RWPE2 (cell line): ENCODE results near the gene GM2A.
A peak's percentile ranks its signal among the peaks of the same experiment; 100 is the strongest.

Experiments used
- ATAC-seq: fragments of 200-7000 bp; cut with Tn5 transposase; 3 replicates; pipeline ENCODE4 v1.9.1; 2021; ENCODE audit warnings: low read depth
- DNase-seq: peaks from one replicate; pipeline ENCODE4 v3.0.0-alpha.2; 2020; ENCODE audit warnings: low spot score
- H3K27ac ChIP-seq: fragments of 450-650 bp; 2 replicates; pipeline ENCODE4 v1.5.1; 2017; ENCODE audit warnings: mild to moderate bottlenecking; ENCODE audit not compliant: poor library complexity, severe bottlenecking
- H3K27me3 ChIP-seq: fragments of 250-450 bp; sonication (Bioruptor Pico); 2 replicates; pipeline ENCODE4 v1.5.1; 2021; ENCODE audit warnings: mild to moderate bottlenecking, moderate library complexity; ENCODE audit not compliant: insufficient read depth, poor library complexity, severe bottlenecking
- H3K36me3 ChIP-seq: fragments of 250-450 bp; sonication (Bioruptor Pico); 2 replicates; pipeline ENCODE4 v1.5.1; 2020; ENCODE audit warnings: low read depth, mild to moderate bottlenecking, moderate library complexity
- H3K4me1 ChIP-seq: fragments of 250-450 bp; sonication (Bioruptor Pico); 2 replicates; pipeline ENCODE4 v1.5.1; 2021; ENCODE audit warnings: mild to moderate bottlenecking, moderate library complexity; ENCODE audit not compliant: insufficient read depth, poor library complexity, severe bottlenecking
- H3K4me3 ChIP-seq: fragments of 250-450 bp; sonication (Bioruptor Pico); 2 replicates; pipeline ENCODE4 v1.5.1; 2021; ENCODE audit warnings: mild to moderate bottlenecking, moderate library complexity; ENCODE audit not compliant: severe bottlenecking
- H3K9me3 ChIP-seq: fragments of 250-450 bp; sonication (Bioruptor Pico); 2 replicates; pipeline ENCODE4 v1.5.1; 2021; ENCODE audit warnings: mild to moderate bottlenecking, moderate library complexity; ENCODE audit not compliant: severe bottlenecking
- TF ChIP-seq, protein P1 (sequence below): fragments of 450-650 bp; IDR thresholded peaks from one replicate; pipeline ENCODE4 v1.5.1; 2017; ENCODE audit warnings: mild to moderate bottlenecking, moderate library complexity; ENCODE audit not compliant: poor library complexity, severe bottlenecking

Gene GM2A

DNA sequence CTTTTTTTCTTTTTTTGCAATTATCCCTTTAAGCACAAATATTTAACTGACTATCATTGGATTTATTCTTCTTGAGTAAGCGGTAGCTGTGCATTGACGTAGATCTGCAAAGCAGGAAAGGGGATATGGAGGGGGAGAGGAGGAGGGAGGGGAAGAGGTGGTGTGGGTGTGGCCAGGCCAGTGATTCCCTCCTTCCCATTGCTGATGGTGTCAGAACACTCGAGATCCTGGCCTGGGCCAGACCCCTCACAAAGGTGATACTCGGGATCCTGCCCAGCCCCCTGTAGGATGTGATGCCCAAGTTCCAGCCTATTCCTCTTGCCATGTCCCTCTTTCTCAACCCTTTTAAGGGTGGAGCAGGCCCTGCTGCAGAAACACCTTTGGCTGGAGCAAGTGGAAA is 40.6 kb downstream of the GM2A start:
- Histone ChIP-seq H3K4me3 (no peak overlapping the region), H3K27ac (no peak overlapping the region), H3K9me3 (no peaks in the 10 kb centered on the region), H3K27me3 (no peaks in the 10 kb centered on the region), H3K36me3 (no peaks in the 10 kb centered on the region), H3K4me1 (peaks cover 6% of the 10 kb centered on the region)
- no peak for DNase-seq
- TF ChIP-seq, protein P1, sequence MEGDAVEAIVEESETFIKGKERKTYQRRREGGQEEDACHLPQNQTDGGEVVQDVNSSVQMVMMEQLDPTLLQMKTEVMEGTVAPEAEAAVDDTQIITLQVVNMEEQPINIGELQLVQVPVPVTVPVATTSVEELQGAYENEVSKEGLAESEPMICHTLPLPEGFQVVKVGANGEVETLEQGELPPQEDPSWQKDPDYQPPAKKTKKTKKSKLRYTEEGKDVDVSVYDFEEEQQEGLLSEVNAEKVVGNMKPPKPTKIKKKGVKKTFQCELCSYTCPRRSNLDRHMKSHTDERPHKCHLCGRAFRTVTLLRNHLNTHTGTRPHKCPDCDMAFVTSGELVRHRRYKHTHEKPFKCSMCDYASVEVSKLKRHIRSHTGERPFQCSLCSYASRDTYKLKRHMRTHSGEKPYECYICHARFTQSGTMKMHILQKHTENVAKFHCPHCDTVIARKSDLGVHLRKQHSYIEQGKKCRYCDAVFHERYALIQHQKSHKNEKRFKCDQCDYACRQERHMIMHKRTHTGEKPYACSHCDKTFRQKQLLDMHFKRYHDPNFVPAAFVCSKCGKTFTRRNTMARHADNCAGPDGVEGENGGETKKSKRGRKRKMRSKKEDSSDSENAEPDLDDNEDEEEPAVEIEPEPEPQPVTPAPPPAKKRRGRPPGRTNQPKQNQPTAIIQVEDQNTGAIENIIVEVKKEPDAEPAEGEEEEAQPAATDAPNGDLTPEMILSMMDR, result no peak
- ATAC-seq, result no peak

DNA sequence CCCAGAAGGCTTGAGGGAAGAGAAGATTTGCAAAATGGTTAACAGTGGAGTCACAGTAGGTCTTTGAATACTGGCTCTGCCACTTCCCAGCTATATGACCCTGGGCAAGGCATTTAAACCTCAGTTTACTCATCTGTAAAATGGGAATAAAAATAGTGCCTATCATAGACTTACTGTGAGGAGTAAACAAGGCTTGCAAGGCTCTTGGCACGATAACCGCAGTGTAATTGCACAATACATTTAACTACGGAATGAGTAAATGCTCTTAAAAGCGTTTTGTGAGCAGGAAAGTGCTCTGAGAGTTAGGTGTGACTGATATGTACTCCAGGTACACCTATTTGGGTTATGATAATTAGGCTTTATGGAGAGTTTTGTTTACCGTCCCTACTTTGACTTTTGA is 42.2 kb downstream of the GM2A start:
- Histone ChIP-seq H3K4me1 (peaks cover 6% of the 10 kb centered on the region), H3K4me3 (no peak overlapping the region), H3K9me3 (no peaks in the 10 kb centered on the region), H3K36me3 (no peaks in the 10 kb centered on the region), H3K27me3 (no peaks in the 10 kb centered on the region), H3K27ac (no peak overlapping the region)
- no peak for DNase-seq
- TF ChIP-seq, protein P1, result no peak
- no peak for ATAC-seq

DNA sequence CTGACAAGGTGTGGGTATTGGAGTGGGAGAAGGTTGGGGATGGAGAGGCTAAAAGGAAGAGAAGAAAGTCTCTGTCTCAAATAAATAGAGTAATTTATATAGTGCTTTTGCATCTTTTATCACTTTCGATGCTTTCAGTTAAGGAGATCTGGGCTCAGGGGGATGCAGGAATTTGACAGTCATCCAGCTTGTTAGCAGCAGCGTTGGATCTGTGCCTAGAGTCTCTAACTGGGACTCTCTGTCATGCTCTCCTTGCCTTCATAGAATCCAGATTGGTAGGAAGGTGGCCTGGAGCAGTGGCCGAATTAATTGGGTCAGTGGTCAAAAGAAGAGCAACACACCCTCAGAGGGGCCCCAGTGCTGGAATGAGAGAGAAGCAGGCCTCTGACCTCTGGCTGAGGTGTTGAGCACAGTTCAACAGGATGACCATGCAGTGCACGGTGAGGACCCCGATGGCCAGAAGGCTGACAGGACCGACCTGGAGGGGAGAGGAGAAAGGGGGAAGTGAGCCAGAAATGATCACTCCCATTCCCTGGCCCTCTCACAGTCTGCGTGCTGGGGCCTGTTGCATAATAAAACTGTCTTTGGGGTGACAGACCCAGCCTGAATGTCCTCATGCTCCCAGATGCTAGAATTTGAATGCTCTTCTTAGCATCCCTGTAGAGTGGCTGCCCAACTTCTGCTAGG is 42.9 kb downstream of the GM2A start:
- Histone ChIP-seq H3K9me3 (no peaks in the 10 kb centered on the region), H3K27ac (no peak overlapping the region), H3K27me3 (no peaks in the 10 kb centered on the region), H3K4me1 (peaks cover 6% of the 10 kb centered on the region), H3K4me3 (no peak overlapping the region), H3K36me3 (no peaks in the 10 kb centered on the region)
- TF ChIP-seq, protein P1, result no peak
- DNase-seq (no peak), ATAC-seq (no peak; the same call in 2 of the 3 replicates)

DNA sequence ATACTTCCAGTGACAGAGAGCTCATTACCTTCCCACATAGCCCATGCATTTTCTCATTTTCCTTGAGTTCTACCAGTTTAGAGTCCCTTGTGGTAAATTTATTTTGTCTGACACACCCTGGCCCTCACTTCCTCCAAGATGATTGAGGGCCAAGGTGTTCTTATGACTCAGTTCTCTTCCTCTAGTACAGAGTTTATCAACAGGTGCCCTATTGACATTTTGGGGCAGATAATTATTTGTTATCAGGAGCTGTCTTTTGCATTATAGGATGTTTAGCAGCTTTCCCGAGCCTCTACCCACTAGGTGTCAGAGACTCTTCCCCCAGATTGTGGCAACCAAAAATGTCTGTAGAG is 43.5 kb downstream of the GM2A start:
- Histone ChIP-seq H3K27ac (no peak overlapping the region), H3K4me3 (no peak overlapping the region), H3K27me3 (no peaks in the 10 kb centered on the region), H3K4me1 (peaks cover 6% of the 10 kb centered on the region), H3K9me3 (no peaks in the 10 kb centered on the region), H3K36me3 (no peaks in the 10 kb centered on the region)
- no peak for ATAC-seq
- TF ChIP-seq, protein P1, result no peak
- no peak for DNase-seq

DNA sequence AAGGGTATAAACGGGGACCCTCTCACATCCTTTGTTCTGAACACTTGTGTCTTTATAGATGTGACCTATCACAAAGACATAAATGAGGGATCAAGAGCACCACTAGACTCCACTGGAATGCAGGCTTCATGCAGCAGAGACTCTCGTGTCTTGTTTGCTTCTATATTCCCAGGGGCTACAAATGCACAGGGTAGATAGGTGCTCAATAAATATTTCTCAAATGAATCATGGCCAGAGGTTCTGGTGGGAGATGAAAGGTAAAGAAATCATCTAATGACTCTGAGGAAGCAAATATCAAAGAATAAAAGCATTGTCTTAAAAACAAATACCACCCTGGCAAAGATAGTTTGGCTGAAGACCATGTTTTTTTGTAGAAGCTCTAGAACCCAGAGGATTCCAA is 44.0 kb downstream of the GM2A start:
- H3K4me1 ChIP-seq, result peaks cover 7% of the 10 kb centered on the region
- DNase-seq (no peak), ATAC-seq (peak; percentile 56; the same call in 2 of the 3 replicates)
- no peaks in the 10 kb centered on the region for H3K27me3 ChIP-seq
- H3K4me3 ChIP-seq, result no peak overlapping the region
- H3K27ac ChIP-seq, result no peak overlapping the region
- TF ChIP-seq, protein P1, result no peak
- no peaks in the 10 kb centered on the region for H3K9me3 ChIP-seq
- H3K36me3 ChIP-seq, result no peaks in the 10 kb centered on the region
